HCT116 (cell line): Measurements from ENCODE around the gene MAN2A2. TPM values are rescaled to one million over a fixed set of nuclear protein-coding genes. Genes with fewer than 3 reads are reported as not detected.

Experiments used
- ATAC-seq: fragments of 200-7000 bp; cut with Tn5 transposase; 2 replicates; pipeline ENCODE4 v1.9.1; 2020; ENCODE audit warnings: mild to moderate bottlenecking, moderate library complexity
- BruUV-seq: library from RNA; stranded (reverse); fragments of 400-500 nt; replicated peaks from 2 replicates; lab custom pipeline; 2021; lab: Mats Ljungman, UMichigan
- CTCF ChIA-PET: fragments of 300-600 bp; sonication (Branson Sonifier 250); formaldehyde crosslinking; loops from one replicate; lab custom pipeline; 2021; ENCODE audit warnings: antibody characterized with exemption; lab: Charles Lee
- POLR2A ChIA-PET: fragments of 300-600, 350-600 bp; sonication (Branson Sonifier 250); formaldehyde crosslinking; loops from one replicate; lab custom pipeline; 2021; ENCODE audit warnings: antibody characterized with exemption; lab: Charles Lee
- RAD21 ChIA-PET, 2 experiments: fragments of 300-600 bp; sonication (Branson Sonifier 250); formaldehyde crosslinking; loops; one replicate each; lab custom pipeline; 2023; ENCODE audit warnings: low total read pairs in 2 of 2; ENCODE audit not compliant: uncharacterized antibody in 2 of 2, unreplicated experiment in 2 of 2, low non-redundant PET in 1 of 2; lab: Charles Lee
- DNase-seq: peaks from one replicate; pipeline ENCODE4 v3.0.0-alpha.2; 2010; ENCODE audit warnings: low read depth, low spot score
- H2AFZ ChIP-seq: fragments of 200-600 bp; shearing (Covaris generic), sonication (generic); 2 replicates; pipeline ENCODE4 v1.6.1; 2017; ENCODE audit warnings: low read depth, mixed run types, mixed read lengths, antibody characterized with exemption, low read length; ENCODE audit not compliant: poor library complexity, severe bottlenecking
- H3K27ac ChIP-seq: 2 replicates; pipeline ENCODE4 v1.5.1; 2012; ENCODE audit warnings: low read depth, low read length
- H3K27me3 ChIP-seq: fragments of 200-600 bp; sonication (generic); 2 replicates; pipeline ENCODE4 v1.6.1; 2016; ENCODE audit warnings: mixed run types, low read length, mixed read lengths; ENCODE audit not compliant: insufficient read depth
- H3K36me3 ChIP-seq, 2 experiments: fragments of 200-500 bp in 1 of 2; fragments of 200-600 bp in 1 of 2; sonication (Bioruptor generic) in 1 of 2; sonication (generic) in 1 of 2; 2 replicates each; pipeline versions ENCODE4 v1.5.1 to v1.6.1; 2014 to 2016; ENCODE audit warnings: low read length in 2 of 2, inconsistent platforms in 1 of 2, mixed read lengths in 1 of 2, mixed run types in 1 of 2; ENCODE audit not compliant: insufficient read depth in 2 of 2, control insufficient read depth in 1 of 2
- H3K4me1 ChIP-seq, 2 experiments: fragments of 200-600 bp in 1 of 2; sonication (generic) in 1 of 2; 2 replicates each; pipeline versions ENCODE4 v1.5.1 to v1.6.1; 2012 to 2017; ENCODE audit warnings: low read length in 2 of 2, inconsistent platforms in 1 of 2, mild to moderate bottlenecking in 1 of 2, mixed read lengths in 1 of 2, mixed run types in 1 of 2, moderate library complexity in 1 of 2; ENCODE audit not compliant: insufficient read depth in 2 of 2, control insufficient read depth in 1 of 2
- H3K4me2 ChIP-seq: fragments of 200-600 bp; sonication (generic); 2 replicates; pipeline ENCODE4 v1.6.1; 2017; ENCODE audit warnings: mixed run types, low read length, mixed read lengths
- H3K4me3 ChIP-seq, 2 experiments: fragments of 200-600 bp in 1 of 2; sonication (generic) in 1 of 2; replicated peaks in 1 of 2; 2 replicates each; pipeline ENCODE4 v1.5.1; 2011 to 2016; ENCODE audit warnings: low read length in 2 of 2, control low read depth in 1 of 2, low read depth in 1 of 2, mild to moderate bottlenecking in 1 of 2, mixed read lengths in 1 of 2, mixed run types in 1 of 2
- H3K79me2 ChIP-seq: fragments of 200-600 bp; sonication (generic); 2 replicates; pipeline ENCODE4 v1.6.1; 2017; ENCODE audit warnings: mild to moderate bottlenecking, mixed run types, low read length, moderate library complexity, mixed read lengths; ENCODE audit not compliant: insufficient read depth
- H3K9ac ChIP-seq: fragments of 200-600 bp; sonication (generic); 2 replicates; pipeline ENCODE4 v1.6.1; 2016; ENCODE audit warnings: low read length, mixed read lengths
- H3K9me2 ChIP-seq: fragments of 200-600 bp; sonication (generic), shearing (Covaris generic); 2 replicates; pipeline ENCODE4 v1.6.1; 2017; ENCODE audit warnings: mixed run types, mild to moderate bottlenecking, moderate library complexity; ENCODE audit not compliant: insufficient read depth
- H3K9me3 ChIP-seq, 2 experiments: fragments of 200-500 bp in 1 of 2; fragments of 200-600 bp in 1 of 2; sonication (Bioruptor generic) in 1 of 2; sonication (generic) in 1 of 2; 2 replicates each; pipeline ENCODE4 v1.6.1; 2014 to 2017; ENCODE audit warnings: low read length in 2 of 2, mixed read lengths in 2 of 2, inconsistent platforms in 1 of 2, low read depth in 1 of 2, mild to moderate bottlenecking in 1 of 2, mixed run types in 1 of 2, moderate library complexity in 1 of 2; ENCODE audit not compliant: control insufficient read depth in 1 of 2, insufficient read depth in 1 of 2
- H4K20me1 ChIP-seq: fragments of 200-600 bp; sonication (generic), shearing (Covaris generic); 2 replicates; pipeline ENCODE4 v1.6.1; 2017; ENCODE audit warnings: mixed run types, mild to moderate bottlenecking, moderate library complexity; ENCODE audit not compliant: insufficient read depth
- CBX3 ChIP-seq: IDR thresholded peaks from 2 replicates; pipeline ENCODE4 v1.6.1; 2012; ENCODE audit warnings: low read depth
- CEBPB ChIP-seq: IDR thresholded peaks from 2 replicates; pipeline ENCODE4 v1.6.1; 2012; ENCODE audit warnings: low read depth
- CTCF ChIP-seq, 3 experiments: fragments of 200-600 bp in 1 of 3; sonication (generic) in 1 of 3; IDR thresholded peaks in 2 of 3; conservative IDR thresholded peaks in 1 of 3; 2 replicates each; pipeline ENCODE4 v1.5.1; 2012 to 2017; ENCODE audit warnings: low read depth in 2 of 3, low read length in 2 of 3, antibody characterized with exemption in 1 of 3, borderline replicate concordance in 1 of 3, control low read depth in 1 of 3, mild to moderate bottlenecking in 1 of 3, mixed read lengths in 1 of 3, mixed run types in 1 of 3, moderate library complexity in 1 of 3; ENCODE audit not compliant: insufficient read depth in 1 of 3
- EGR1 ChIP-seq: IDR thresholded peaks from 2 replicates; pipeline ENCODE4 v1.6.1; 2012; ENCODE audit warnings: low read depth
- ELF1 ChIP-seq: IDR thresholded peaks from 2 replicates; pipeline ENCODE4 v1.6.1; 2012; ENCODE audit warnings: low read depth, borderline replicate concordance
- EZH2 ChIP-seq: fragments of 200-600 bp; sonication (generic); IDR thresholded peaks from 2 replicates; pipeline ENCODE4 v1.6.1; 2017; ENCODE audit warnings: antibody characterized with exemption, mixed run types
- EZH2phosphoT487 ChIP-seq: fragments of 200-600 bp; IDR thresholded peaks from 2 replicates; pipeline ENCODE4 v1.6.1; 2018; ENCODE audit warnings: antibody characterized with exemption, borderline replicate concordance
- FOSL1 ChIP-seq: IDR thresholded peaks from 2 replicates; pipeline ENCODE4 v1.6.1; 2012; ENCODE audit warnings: low read depth
- POLR2A ChIP-seq: IDR thresholded peaks from 2 replicates; pipeline ENCODE4 v1.7.0; 2011; ENCODE audit warnings: borderline replicate concordance; ENCODE audit not compliant: insufficient read depth, insufficient read length; ENCODE audit errors: extremely low read depth
- POLR2AphosphoS5 ChIP-seq: IDR thresholded peaks from 2 replicates; pipeline ENCODE4 v1.6.1; 2011; ENCODE audit warnings: mild to moderate bottlenecking, low read depth, low read length, moderate library complexity
- RAD21 ChIP-seq: IDR thresholded peaks from 2 replicates; pipeline ENCODE4 v1.6.1; 2012; ENCODE audit warnings: low read depth, mild to moderate bottlenecking
- REST ChIP-seq: IDR thresholded peaks from 2 replicates; pipeline ENCODE4 v1.6.1; 2012; ENCODE audit warnings: low read depth
- SIN3A ChIP-seq: IDR thresholded peaks from 2 replicates; pipeline ENCODE4 v1.6.1; 2012; ENCODE audit warnings: low read depth
- SP1 ChIP-seq: IDR thresholded peaks from 2 replicates; pipeline ENCODE4 v1.6.1; 2012; ENCODE audit warnings: low read depth
- SRF ChIP-seq: IDR thresholded peaks from 2 replicates; pipeline ENCODE4 v1.6.1; 2012; ENCODE audit warnings: low read depth
- TCF7L2 ChIP-seq: IDR thresholded peaks from 2 replicates; pipeline ENCODE4 v1.7.0; 2011; ENCODE audit warnings: borderline replicate concordance, inconsistent platforms; ENCODE audit not compliant: insufficient read depth, insufficient read length; ENCODE audit errors: extremely low read depth
- YY1 ChIP-seq: IDR thresholded peaks from 2 replicates; pipeline ENCODE4 v1.6.1; 2011; ENCODE audit warnings: low read length, low read depth, moderate library complexity, mild to moderate bottlenecking; ENCODE audit not compliant: insufficient replicate concordance; ENCODE audit errors: extremely low read depth
- ZBTB33 ChIP-seq: IDR thresholded peaks from 2 replicates; pipeline ENCODE4 v1.6.1; 2011; ENCODE audit warnings: mild to moderate bottlenecking, low read length, moderate library complexity; ENCODE audit not compliant: insufficient replicate concordance; ENCODE audit errors: extremely low read depth
- ZFX ChIP-seq: fragments of 450-650 bp; IDR thresholded peaks from 2 replicates; pipeline ENCODE4 v1.6.1; 2017
- intact Hi-C: fragments of 100-400 bp; cut with micrococcal nuclease; formaldehyde crosslinking; loops from 2 replicates; pipeline ENCODE4 v1.10.0; 2022
- total RNA-seq: library from RNA; stranded (reverse); gene quantifications from one replicate; pipeline ENCODE4 v1.2.1, GENCODE V29; 2021; ENCODE audit not compliant: unreplicated experiment

MAN2A2 gene
- total RNA-seq, 1 experiment from 2014 or later, result 44.9 TPM

GRCh38 chr15:90906181-90906849, 3.2 kb downstream of the MAN2A2 start:
- ATAC-seq, result no peak
- TF ChIP-seq ELF1 (no peak), TCF7L2 (no peak), REST (no peak), CBX3 (no peak), SIN3A (no peak), RAD21 (no peak), ZFX (no peak), FOSL1 (no peak), YY1 (no peak), POLR2A (no peak), SRF (no peak), EGR1 (no peak), EZH2 (no peak), CTCF (IDR thresholded peaks at IDR 0.05 in 2 of 3, conservative IDR thresholded peaks at IDR 0.05 in 1 of 3; ENCODE audit: borderline replicate concordance in 1 of 3, insufficient read depth in 1 of 3, low read depth in 2 of 3, low read length in 2 of 3) (no peak), ZBTB33 (no peak), POLR2AphosphoS5 (no peak), SP1 (no peak), CEBPB (no peak), EZH2phosphoT487 (no peak)
- BruUV-seq, result no TSS peak
- ChIA-PET RAD21 (no interaction called here), CTCF (interaction anchor here (6.4 kb wide), 1 partner anchor 26 kb away, joined by 70 read pairs; the partner anchor contains the start of genes HDDC3 and UNC45A), POLR2A (no interaction called here)
- Histone ChIP-seq H4K20me1 (no peaks in the 10 kb centered on the region), H2AFZ (no peak overlapping the region), H3K4me3 (no peak overlapping the region), H3K4me2 (no peak overlapping the region), H3K4me1 (peaks cover 10 to 19% of the 10 kb centered on the region in 2 experiments; a peak in 3 of 4 replicates), H3K27ac (no peak overlapping the region), H3K9ac (no peak overlapping the region), H3K36me3 (peaks cover 10 to 12% of the 10 kb centered on the region in 2 experiments; a peak in 3 of 4 replicates), H3K27me3 (no peaks in the 10 kb centered on the region), H3K9me2 (no peaks in the 10 kb centered on the region), H3K79me2 (no peaks in the 10 kb centered on the region), H3K9me3 (no peaks in the 10 kb centered on the region)
- intact Hi-C loops, result no loop called here
- DNase-seq, result no peak
